NCI-H2081 treated with DMSO at 0.1 percent for 48 hours (cell line): Measurements from ENCODE around the gene PLXNB1.
"Not testable (repeated sequence)": the region's sequence is repeated elsewhere in the genome, so short reads cannot be mapped to it uniquely, and the experiment has no call there.

Experiments
- DNase-seq: peaks from one replicate; lab custom pipeline; 2025; lab: John Stamatoyannopoulos, UW

PLXNB1 gene

GRCh38 chr3:48429960-48430707, at the start of gene PLXNB1:
Gene PLXNB1 (minus strand): TSS chr3:48430086. CDS start chr3:48424611, 5,475 bp downstream.
- DNase-seq: peak; percentile 20

GRCh38 chr3:48478626-48479555, 49.0 kb upstream of the PLXNB1 start:
- no peak for DNase-seq

- DNase-seq: no peak
Measured at GRCh38 chr3:48477959-48478520, 48.2 kb upstream of the PLXNB1 start.

- no peak for DNase-seq
Measured at GRCh38 chr3:48476426-48477053, 46.7 kb upstream of the PLXNB1 start.

GRCh38 chr3:48475188-48475587, 45.3 kb upstream of the PLXNB1 start:
- DNase-seq: no peak

GRCh38 chr3:48474619-48475018, 44.7 kb upstream of the PLXNB1 start:
- no peak for DNase-seq

GRCh38 chr3:48474031-48474430, 44.1 kb upstream of the PLXNB1 start:
- not testable (repeated sequence) for DNase-seq

GRCh38 chr3:48473617-48473952, 43.7 kb upstream of the PLXNB1 start:
- no peak for DNase-seq

- peak; percentile 28 for DNase-seq
Measured at GRCh38 chr3:48472923-48473616, 43.2 kb upstream of the PLXNB1 start.

GRCh38 chr3:48472673-48472922, 42.7 kb upstream of the PLXNB1 start:
- no peak for DNase-seq

- no peak for DNase-seq
Measured at GRCh38 chr3:48470286-48470685, 40.4 kb upstream of the PLXNB1 start.

- no peak for DNase-seq
Measured at GRCh38 chr3:48469046-48469915, 39.4 kb upstream of the PLXNB1 start.

GRCh38 chr3:48468329-48468731, 38.4 kb upstream of the PLXNB1 start:
- no peak for DNase-seq

GRCh38 chr3:48467473-48468267, 37.8 kb upstream of the PLXNB1 start:
- DNase-seq: no peak

GRCh38 chr3:48467110-48467454, 37.2 kb upstream of the PLXNB1 start:
- DNase-seq: no peak

- DNase-seq: no peak
Measured at GRCh38 chr3:48466386-48467109, 36.7 kb upstream of the PLXNB1 start.

- no peak for DNase-seq
Measured at GRCh38 chr3:48465531-48466378, 35.9 kb upstream of the PLXNB1 start.

- DNase-seq: no peak
Measured at GRCh38 chr3:48465237-48465530, 35.3 kb upstream of the PLXNB1 start.

- DNase-seq: no peak
Measured at GRCh38 chr3:48464713-48465221, 34.9 kb upstream of the PLXNB1 start.
